ENCODE data around the gene ARAP1. TPM values are rescaled to one million over a fixed set of nuclear protein-coding genes. Genes with fewer than 3 reads are reported as not detected.

The ARAP1 gene
- total RNA-seq, 1 experiment from 2014 or later = 61.7 TPM

DNA sequence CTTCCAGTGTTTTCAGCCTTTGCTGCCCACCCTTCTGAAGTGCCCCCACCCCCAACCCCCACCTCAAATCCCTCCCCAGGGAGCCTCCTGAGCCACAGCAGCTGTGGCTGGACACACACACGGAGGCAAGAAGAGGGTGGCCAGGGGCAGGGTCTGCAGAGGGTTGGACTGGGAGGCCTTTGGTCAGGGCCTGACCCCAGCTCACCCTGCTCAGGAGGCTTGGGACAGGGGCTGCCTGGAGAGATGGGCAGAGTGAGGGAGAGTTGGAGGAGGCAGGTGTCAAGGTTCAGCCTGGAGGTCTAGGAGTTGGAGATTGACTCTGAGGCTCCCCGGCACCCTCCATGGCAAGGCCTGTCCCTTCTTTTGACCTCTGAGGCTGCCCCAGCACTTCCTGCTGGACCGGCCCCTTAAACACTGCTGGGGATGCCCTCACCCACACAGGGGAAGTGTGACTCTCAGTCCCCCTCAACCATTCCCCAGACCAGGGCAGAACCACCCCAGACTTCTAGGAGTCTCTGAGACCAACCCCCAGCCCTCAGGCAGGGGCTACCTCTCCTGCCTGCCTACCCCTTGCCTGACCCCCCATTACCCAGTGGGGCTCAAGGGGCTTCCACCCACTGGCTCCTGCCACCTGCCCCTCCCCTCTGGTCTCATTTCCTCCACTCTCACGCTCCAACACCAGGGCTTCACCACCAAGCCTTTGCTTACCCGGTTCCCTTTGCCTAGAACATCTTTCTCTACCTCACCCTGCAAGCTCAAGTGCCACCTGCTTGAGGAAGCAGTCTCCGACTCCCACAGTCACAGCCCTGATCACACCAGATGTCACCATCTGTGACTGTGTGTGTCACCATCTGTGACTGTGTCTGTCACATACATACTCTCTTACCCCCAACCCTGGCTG lies 8.6 kb downstream of the ARAP1 start:
- no peak for DNase-seq (ENCODE audit: low spot score)

DNA sequence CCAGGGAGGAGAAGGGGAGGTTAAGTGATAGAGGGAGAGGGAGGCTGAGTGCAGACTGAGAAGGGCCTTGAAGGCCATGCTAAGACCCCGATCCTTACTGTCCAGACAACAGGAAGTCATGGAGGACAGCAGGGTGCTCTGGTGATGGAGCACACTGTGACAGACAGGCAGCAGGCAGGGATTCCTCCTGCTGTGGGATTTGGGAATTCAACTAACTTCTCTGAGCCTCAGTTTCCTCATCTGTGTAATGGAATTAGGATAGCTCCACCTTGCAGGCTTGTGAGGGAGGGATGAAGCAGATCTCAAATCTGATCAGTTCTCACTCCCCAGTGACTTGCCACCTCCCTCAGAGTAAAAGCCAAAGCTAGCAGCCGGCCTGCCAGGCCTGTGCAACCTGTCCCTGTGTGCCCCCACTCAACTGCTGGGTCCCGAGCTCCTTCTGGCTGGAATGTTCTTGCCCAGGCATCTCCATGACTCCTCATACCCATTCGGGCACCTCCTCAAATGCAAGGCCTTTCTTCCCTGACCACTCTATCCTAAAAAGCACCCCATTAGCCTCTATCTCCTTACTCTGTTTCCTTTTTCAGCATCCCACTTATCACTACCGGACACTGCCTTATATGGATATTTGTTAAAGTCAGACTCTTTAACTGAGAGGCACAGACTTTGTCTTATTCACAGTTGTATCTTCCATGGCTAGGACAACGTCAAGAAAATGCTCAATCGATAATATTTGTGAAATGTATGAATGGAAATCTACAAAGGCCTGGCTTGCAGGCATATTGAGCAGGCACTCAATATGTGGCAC lies 9.5 kb downstream of the ARAP1 start:
- no peak for DNase-seq (ENCODE audit: low spot score)

- no peak for DNase-seq (ENCODE audit: low spot score)
Measured at GRCh38 chr11:72741849-72742512, 10.2 kb downstream of the ARAP1 start.

GRCh38 chr11:72741429-72741833 lies 10.8 kb downstream of the ARAP1 start:
- DNase-seq (ENCODE audit: low spot score) = peak; percentile 49

GRCh38 chr11:72740562-72741428 lies 11.4 kb downstream of the ARAP1 start:
- DNase-seq (ENCODE audit: low spot score) = no peak

DNA sequence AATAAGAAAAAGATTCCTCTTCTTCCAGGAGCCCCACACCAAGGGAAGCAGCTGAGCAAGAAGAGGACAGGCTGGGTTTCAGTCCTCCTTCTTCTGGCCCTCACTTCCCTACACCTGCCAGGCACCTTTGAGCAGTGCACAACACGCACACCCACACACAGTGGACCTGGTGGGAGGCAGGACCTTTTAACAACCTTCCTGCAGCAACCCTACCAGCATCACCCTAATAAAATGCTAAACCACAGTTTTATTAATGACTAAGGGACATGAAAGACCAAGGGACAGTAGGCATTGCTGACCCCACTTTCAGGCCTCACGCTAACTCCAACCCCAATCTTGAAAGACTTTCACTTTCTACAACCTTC lies 12.2 kb downstream of the ARAP1 start:
- no peak for DNase-seq (ENCODE audit: low spot score)

- DNase-seq (ENCODE audit: low spot score) = no peak
Measured at GRCh38 chr11:72739240-72740059, 12.8 kb downstream of the ARAP1 start.

DNA sequence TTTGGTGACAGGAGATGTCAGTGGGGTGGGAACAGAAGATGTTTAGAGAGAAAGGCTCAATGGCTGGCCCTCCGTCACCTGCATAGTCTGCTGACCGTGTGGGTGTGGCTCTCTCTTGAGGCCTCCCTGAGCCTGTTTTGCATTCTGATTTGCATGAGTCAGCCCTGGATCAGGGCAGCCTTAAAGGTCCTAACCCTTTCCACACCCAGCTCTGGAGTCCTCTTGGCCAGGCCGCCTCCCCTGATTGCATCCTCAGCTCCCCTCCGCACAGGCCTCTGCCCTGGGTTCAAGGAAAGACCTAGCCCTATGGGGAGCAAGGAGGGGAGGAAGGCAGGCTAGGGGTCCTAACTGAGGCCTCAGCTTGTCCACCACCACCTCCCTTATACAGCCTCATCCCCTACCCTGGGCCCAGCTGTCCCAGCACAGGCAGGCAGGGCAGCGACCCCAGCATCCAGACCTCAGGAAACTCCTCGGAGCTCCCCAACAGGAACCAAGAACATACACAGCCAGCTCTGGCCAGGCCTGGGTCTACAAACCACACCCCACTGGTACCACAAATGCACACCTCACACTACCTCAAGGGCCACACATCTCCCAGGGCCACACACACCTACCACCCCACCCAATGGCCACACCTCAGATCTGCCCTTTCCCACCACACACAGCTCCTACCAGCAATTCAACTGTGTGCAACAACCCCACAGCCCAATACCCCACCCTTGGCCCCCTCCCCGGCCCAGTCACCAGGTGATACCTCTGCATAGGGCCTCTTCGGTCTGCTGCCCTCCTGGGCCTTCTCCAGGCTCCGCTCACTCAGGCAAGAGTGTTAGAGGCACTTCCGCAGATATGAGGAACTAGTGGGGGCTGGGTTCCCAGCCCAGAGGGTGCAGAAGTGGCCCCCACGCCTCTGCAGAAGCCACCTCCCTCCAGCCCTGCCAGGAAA lies 13.7 kb downstream of the ARAP1 start:
- peak; percentile 66 for DNase-seq (ENCODE audit: low spot score)

DNA sequence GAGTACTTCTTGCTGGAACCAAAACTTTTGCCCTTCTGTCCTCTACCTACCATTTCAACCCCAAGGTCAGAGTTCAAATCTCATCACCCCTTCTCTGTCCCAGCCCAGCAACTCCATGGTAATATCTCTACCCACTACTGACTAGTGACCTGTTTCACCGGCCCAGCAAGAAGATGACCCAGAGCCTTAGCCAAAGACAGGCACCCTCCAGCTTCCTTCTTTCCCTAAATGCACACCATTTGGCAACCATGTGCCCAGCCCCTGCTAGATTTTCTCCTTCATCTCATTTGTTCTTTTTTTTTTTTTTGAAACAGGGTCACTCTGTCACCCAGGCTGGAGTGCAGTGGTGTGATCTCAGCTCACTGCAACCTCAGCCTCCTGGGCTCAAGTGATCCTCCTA lies 14.9 kb downstream of the ARAP1 start:
- no peak for DNase-seq (ENCODE audit: low spot score)

GRCh38 chr11:72736452-72737069 lies 15.6 kb downstream of the ARAP1 start:
- peak; percentile 81 for DNase-seq (ENCODE audit: low spot score)

GRCh38 chr11:72735495-72736027 lies 16.6 kb downstream of the ARAP1 start:
- DNase-seq (ENCODE audit: low spot score) = peak; percentile 79

- no peak for DNase-seq (ENCODE audit: low spot score)
Measured at GRCh38 chr11:72732329-72732728, 19.9 kb downstream of the ARAP1 start.

- no peak for DNase-seq (ENCODE audit: low spot score)
Measured at GRCh38 chr11:72730737-72731136, 21.5 kb downstream of the ARAP1 start.

GRCh38 chr11:72730243-72730642 lies 22.0 kb downstream of the ARAP1 start:
- no peak for DNase-seq (ENCODE audit: low spot score)

DNA sequence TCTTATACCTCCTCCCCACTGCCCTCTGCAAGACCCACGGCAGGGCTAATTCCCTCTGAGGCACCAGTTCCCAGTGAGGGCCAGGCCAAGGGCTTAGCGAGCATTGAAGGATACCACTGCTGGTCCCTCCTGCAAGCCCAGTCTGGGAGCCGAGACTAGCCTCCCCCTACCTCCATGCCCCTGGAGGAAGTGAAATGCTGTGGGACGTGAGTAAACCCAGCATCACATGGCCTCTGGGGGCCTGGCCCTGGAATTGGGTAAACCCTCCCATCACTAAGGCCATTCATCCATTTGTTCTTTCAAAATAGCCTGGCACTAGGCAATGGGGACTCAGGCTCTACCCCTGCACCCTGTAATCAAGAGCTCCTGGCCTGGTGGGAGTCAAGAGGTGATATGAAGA lies 24.7 kb downstream of the ARAP1 start:
- no peak for DNase-seq (ENCODE audit: low spot score)

GRCh38 chr11:72726266-72727220 lies 25.7 kb downstream of the ARAP1 start:
- DNase-seq (ENCODE audit: low spot score) = no peak

DNA sequence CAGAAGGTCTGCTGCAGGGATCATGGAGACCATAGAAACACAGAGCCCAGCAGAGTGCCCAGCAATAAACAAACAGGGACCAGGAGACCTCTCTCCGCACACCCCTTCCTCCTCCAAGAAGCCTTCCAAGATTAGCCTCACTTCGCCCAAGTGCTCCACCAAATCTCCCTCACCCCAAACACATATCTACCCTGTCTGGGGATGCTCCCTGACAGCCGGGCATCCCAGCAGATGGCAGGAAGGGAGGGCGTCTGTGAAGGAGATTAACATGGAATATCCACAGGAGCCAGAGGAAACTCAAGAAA lies 26.5 kb downstream of the ARAP1 start:
- no peak for DNase-seq (ENCODE audit: low spot score)
